Measurements from ENCODE around the gene ZFP28. TPM values are rescaled to one million over a fixed set of nuclear protein-coding genes. Genes with fewer than 3 reads are reported as not detected.

ZFP28 gene
- polyA plus RNA-seq, 1 donor from 2014 or later, result 45.1 TPM

DNA sequence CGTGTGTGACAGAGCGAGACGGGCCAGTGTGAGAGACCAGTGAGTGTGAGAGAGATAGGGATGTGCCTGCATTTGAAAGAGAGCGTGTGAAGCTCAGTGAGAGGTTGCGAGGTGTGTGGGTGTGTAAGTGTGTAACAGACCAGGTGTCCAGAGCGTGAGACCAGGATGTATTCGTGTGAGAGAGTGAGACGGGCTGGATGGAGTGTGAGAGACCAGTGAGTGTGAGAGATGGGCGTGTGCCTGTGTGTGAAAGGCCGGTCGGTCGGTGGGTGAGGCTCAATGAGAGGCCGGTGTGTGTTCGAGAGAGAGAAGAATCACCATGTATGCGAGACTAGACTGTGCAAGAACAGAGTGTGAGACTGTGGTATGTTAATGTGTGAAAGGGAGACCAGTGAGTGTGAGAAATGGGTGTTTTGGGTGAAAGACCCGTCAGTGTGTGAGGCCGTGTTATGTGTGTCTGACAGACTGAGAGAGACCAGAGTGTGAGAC lies 30.4 kb upstream of the ZFP28 start:
- H3K9ac ChIP-seq (ENCODE audit: low read length), result peak overlapping the region; percentile 92
- peak overlapping the region; percentile 97 for H2AFZ ChIP-seq (ENCODE audit: low read depth, low read length)
- H3K9me3 ChIP-seq (ENCODE audit: low read length), result peaks cover 3% of the 10 kb centered on the region
- H3K4me3 ChIP-seq (ENCODE audit: low read length), result peak overlapping the region; percentile 79
- H3K79me2 ChIP-seq (replicated peaks; ENCODE audit: insufficient read depth, low read length), result peaks cover 7% of the 10 kb centered on the region
- H3K9me2 ChIP-seq (ENCODE audit: insufficient read depth, low read length), result no peaks in the 10 kb centered on the region
- TF ChIP-seq MXI1 (conservative IDR thresholded peaks at IDR 0.05; ENCODE audit: poor library complexity, severe bottlenecking), result no peak
- peak; percentile 0 for TF ChIP-seq POLR2AphosphoS5 (IDR thresholded peaks at IDR 0.05)
- no peaks in the 10 kb centered on the region for H3K27me3 ChIP-seq (ENCODE audit: insufficient read depth, low read depth, low read length)
- peak overlapping the region; percentile 75 for H3K4me2 ChIP-seq (ENCODE audit: low read length)
- H3K36me3 ChIP-seq (ENCODE audit: insufficient read depth, low read length), result peaks cover 5% of the 10 kb centered on the region
- peak overlapping the region; percentile 93 for H3K27ac ChIP-seq (ENCODE audit: low read length)
- H3F3A ChIP-seq (ENCODE audit: insufficient read depth, low read length, poor library complexity, severe bottlenecking), result no peaks in the 10 kb centered on the region
- no peaks in the 10 kb centered on the region for H4K20me1 ChIP-seq (ENCODE audit: insufficient read depth)

DNA sequence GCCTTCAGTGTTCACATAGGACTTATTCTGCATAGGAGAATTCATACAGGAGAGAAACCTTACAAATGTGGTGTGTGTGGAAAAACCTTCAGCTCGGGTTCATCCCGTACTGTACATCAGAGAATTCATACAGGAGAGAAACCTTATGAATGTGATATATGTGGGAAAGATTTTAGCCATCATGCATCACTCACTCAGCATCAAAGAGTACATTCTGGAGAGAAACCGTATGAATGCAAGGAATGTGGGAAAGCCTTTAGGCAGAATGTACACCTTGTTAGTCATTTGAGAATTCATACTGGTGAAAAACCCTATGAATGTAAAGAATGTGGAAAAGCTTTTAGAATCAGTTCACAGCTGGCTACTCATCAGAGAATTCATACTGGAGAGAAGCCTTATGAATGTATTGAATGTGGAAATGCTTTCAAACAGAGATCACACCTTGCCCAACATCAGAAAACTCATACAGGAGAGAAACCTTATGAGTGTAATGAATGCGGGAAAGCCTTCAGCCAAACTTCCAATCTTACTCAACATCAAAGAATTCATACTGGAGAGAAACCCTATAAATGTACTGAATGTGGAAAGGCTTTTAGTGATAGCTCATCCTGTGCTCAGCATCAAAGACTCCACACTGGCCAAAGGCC lies 13.4 kb upstream of the ZFP28 start:
- Histone ChIP-seq H4K20me1 (ENCODE audit: insufficient read depth) (no peaks in the 10 kb centered on the region), H3K27me3 (ENCODE audit: insufficient read depth, low read depth, low read length) (no peaks in the 10 kb centered on the region), H3K27ac (ENCODE audit: low read length) (no peak overlapping the region), H3K9ac (ENCODE audit: low read length) (no peak overlapping the region), H3K9me2 (ENCODE audit: insufficient read depth, low read length) (no peaks in the 10 kb centered on the region), H3K36me3 (ENCODE audit: insufficient read depth, low read length) (peaks cover 6% of the 10 kb centered on the region), H3K4me3 (ENCODE audit: low read length) (no peak overlapping the region), H3F3A (ENCODE audit: insufficient read depth, low read length, poor library complexity, severe bottlenecking) (no peaks in the 10 kb centered on the region), H2AFZ (ENCODE audit: low read depth, low read length) (no peak overlapping the region), H3K4me2 (ENCODE audit: low read length) (no peak overlapping the region), H3K9me3 (ENCODE audit: low read length) (peaks cover 49% of the 10 kb centered on the region), H3K79me2 (replicated peaks; ENCODE audit: insufficient read depth, low read length) (no peaks in the 10 kb centered on the region)
- no peak for TF ChIP-seq SMC3 (conservative IDR thresholded peaks at IDR 0.05; ENCODE audit: poor library complexity)
- TF ChIP-seq POLR2AphosphoS5 (IDR thresholded peaks at IDR 0.05), result no peak
- TF ChIP-seq TAF1 (IDR thresholded peaks at IDR 0.05; ENCODE audit: low read depth), result no peak
- no peak for TF ChIP-seq MXI1 (conservative IDR thresholded peaks at IDR 0.05; ENCODE audit: poor library complexity, severe bottlenecking)
- TF ChIP-seq, protein P1, sequence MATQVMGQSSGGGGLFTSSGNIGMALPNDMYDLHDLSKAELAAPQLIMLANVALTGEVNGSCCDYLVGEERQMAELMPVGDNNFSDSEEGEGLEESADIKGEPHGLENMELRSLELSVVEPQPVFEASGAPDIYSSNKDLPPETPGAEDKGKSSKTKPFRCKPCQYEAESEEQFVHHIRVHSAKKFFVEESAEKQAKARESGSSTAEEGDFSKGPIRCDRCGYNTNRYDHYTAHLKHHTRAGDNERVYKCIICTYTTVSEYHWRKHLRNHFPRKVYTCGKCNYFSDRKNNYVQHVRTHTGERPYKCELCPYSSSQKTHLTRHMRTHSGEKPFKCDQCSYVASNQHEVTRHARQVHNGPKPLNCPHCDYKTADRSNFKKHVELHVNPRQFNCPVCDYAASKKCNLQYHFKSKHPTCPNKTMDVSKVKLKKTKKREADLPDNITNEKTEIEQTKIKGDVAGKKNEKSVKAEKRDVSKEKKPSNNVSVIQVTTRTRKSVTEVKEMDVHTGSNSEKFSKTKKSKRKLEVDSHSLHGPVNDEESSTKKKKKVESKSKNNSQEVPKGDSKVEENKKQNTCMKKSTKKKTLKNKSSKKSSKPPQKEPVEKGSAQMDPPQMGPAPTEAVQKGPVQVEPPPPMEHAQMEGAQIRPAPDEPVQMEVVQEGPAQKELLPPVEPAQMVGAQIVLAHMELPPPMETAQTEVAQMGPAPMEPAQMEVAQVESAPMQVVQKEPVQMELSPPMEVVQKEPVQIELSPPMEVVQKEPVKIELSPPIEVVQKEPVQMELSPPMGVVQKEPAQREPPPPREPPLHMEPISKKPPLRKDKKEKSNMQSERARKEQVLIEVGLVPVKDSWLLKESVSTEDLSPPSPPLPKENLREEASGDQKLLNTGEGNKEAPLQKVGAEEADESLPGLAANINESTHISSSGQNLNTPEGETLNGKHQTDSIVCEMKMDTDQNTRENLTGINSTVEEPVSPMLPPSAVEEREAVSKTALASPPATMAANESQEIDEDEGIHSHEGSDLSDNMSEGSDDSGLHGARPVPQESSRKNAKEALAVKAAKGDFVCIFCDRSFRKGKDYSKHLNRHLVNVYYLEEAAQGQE (IDR thresholded peaks at IDR 0.05; ENCODE audit: borderline replicate concordance), result no peak
- no peak for TF ChIP-seq EZH2 (IDR thresholded peaks at IDR 0.05; ENCODE audit: borderline replicate concordance, insufficient read depth, low read length, poor library complexity, severe bottlenecking)
- TF ChIP-seq EP300 (conservative IDR thresholded peaks at IDR 0.05; ENCODE audit: poor library complexity, severe bottlenecking), result no peak
- no peak for TF ChIP-seq RAD21 (conservative IDR thresholded peaks at IDR 0.05)
- TF ChIP-seq, protein P2, sequence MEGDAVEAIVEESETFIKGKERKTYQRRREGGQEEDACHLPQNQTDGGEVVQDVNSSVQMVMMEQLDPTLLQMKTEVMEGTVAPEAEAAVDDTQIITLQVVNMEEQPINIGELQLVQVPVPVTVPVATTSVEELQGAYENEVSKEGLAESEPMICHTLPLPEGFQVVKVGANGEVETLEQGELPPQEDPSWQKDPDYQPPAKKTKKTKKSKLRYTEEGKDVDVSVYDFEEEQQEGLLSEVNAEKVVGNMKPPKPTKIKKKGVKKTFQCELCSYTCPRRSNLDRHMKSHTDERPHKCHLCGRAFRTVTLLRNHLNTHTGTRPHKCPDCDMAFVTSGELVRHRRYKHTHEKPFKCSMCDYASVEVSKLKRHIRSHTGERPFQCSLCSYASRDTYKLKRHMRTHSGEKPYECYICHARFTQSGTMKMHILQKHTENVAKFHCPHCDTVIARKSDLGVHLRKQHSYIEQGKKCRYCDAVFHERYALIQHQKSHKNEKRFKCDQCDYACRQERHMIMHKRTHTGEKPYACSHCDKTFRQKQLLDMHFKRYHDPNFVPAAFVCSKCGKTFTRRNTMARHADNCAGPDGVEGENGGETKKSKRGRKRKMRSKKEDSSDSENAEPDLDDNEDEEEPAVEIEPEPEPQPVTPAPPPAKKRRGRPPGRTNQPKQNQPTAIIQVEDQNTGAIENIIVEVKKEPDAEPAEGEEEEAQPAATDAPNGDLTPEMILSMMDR (IDR thresholded peaks at IDR 0.05; ENCODE audit: poor library complexity, severe bottlenecking), result no peak

All from neural cell (in vitro differentiated cells).